Endometrial microvascular endothelial cells (primary cell): ENCODE results near the gene LCAT. TPM values are rescaled to one million over a fixed set of nuclear protein-coding genes. Genes with fewer than 3 reads are reported as not detected.

ENCODE experiments used
- in situ Hi-C: cut with HindIII; loops from 2 replicates; pipeline ENCODE4 v1.10.0; 2017; ENCODE audit warnings: low sequenced_read_pairs, low pct_unique_long_range_greater_than_20kb; ENCODE audit errors: inconsistent ontology term
- total RNA-seq: library from RNA; depleted of rRNA; stranded (reverse); fragments of >200 nt; gene quantifications from one replicate; pipeline ENCODE4 v1.2.3, GENCODE V29; 2015; ENCODE audit errors: inconsistent ontology term

LCAT gene
- total RNA-seq, 1 donor from 2014 or later = 5.1 TPM

GRCh38 chr16:67936124-67936879 lies 7.6 kb downstream of the LCAT start, which contains the start of gene PSMB10:
Gene PSMB10 (minus strand): TSS chr16:67936850. CDS start chr16:67936749, 101 bp downstream.
- in situ Hi-C loops = no loop called here

- in situ Hi-C loops = no loop called here
Observed at GRCh38 chr16:67935402-67936123, 8.4 kb downstream of the LCAT start.

- in situ Hi-C loops = no loop called here
Observed at GRCh38 chr16:67935101-67935401, 8.9 kb downstream of the LCAT start.

GRCh38 chr16:67934306-67935100 lies 9.4 kb downstream of the LCAT start:
- in situ Hi-C loops = no loop called here

GRCh38 chr16:67933805-67934204 lies 10.1 kb downstream of the LCAT start:
- in situ Hi-C loops = no loop called here

GRCh38 chr16:67932462-67932840 lies 11.5 kb downstream of the LCAT start:
- in situ Hi-C loops = no loop called here

- in situ Hi-C loops = no loop called here
Observed at GRCh38 chr16:67931712-67932461, 12.0 kb downstream of the LCAT start, which contains the start of gene CTRL. Gene CTRL (minus strand): TSS chr16:67931862. CDS start chr16:67931852, 10 bp downstream.

- in situ Hi-C loops = no loop called here
Observed at GRCh38 chr16:67930678-67931211, 13.2 kb downstream of the LCAT start.

GRCh38 chr16:67930191-67930590 lies 13.7 kb downstream of the LCAT start:
- in situ Hi-C loops = no loop called here

- in situ Hi-C loops = no loop called here
Observed at GRCh38 chr16:67928561-67929364, 15.2 kb downstream of the LCAT start.

- in situ Hi-C loops = no loop called here
Observed at GRCh38 chr16:67928147-67928546, 15.8 kb downstream of the LCAT start.

GRCh38 chr16:67927131-67927941 lies 16.6 kb downstream of the LCAT start:
- in situ Hi-C loops = no loop called here

GRCh38 chr16:67926181-67926750 lies 17.7 kb downstream of the LCAT start:
- in situ Hi-C loops = no loop called here

- in situ Hi-C loops = no loop called here
Observed at GRCh38 chr16:67924140-67924906, 19.6 kb downstream of the LCAT start.

GRCh38 chr16:67923414-67924116 lies 20.4 kb downstream of the LCAT start:
- in situ Hi-C loops = no loop called here

GRCh38 chr16:67922740-67923139 lies 21.2 kb downstream of the LCAT start:
- in situ Hi-C loops = no loop called here
